ENCODE results near the gene ELMO3.

DNA sequence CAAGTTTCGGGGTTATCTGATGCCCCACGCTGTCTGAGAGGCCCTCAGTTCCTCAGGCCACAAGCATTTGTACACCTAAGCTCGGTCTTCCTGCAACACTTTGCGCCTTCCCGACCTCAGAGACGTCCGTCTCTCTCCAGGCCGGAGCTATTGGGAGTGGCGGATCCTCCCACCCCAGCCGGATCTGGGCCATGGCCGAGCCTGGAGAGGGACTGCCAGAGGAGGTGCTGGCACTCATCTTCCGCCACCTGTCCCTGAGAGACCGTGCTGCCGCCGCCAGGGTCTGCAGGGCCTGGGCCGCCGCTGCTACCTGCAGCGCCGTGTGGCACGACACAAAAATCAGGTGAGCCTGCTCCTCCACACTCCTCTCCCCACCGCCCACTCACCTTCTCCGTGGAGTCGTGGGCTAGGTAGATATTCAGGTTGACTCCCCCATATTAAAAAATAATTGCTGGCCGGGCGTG is 37.3 kb upstream of the ELMO3 start:
- TF ChIP-seq ZC3H10 (CRISPR knock-in tag; IDR thresholded peaks at IDR 0.05): no peak
- TF ChIP-seq, protein P1, sequence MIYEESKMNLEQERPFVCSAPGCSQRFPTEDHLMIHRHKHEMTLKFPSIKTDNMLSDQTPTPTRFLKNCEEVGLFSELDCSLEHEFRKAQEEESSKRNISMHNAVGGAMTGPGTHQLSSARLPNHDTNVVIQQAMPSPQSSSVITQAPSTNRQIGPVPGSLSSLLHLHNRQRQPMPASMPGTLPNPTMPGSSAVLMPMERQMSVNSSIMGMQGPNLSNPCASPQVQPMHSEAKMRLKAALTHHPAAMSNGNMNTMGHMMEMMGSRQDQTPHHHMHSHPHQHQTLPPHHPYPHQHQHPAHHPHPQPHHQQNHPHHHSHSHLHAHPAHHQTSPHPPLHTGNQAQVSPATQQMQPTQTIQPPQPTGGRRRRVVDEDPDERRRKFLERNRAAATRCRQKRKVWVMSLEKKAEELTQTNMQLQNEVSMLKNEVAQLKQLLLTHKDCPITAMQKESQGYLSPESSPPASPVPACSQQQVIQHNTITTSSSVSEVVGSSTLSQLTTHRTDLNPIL (CRISPR knock-in tag; IDR thresholded peaks at IDR 0.05; ENCODE audit: low read depth): no peak
- no peak for TF ChIP-seq ZNF70 (CRISPR knock-in tag; IDR thresholded peaks at IDR 0.05)
- no peak for TF ChIP-seq ESRRG (CRISPR knock-in tag; IDR thresholded peaks at IDR 0.05)
- TF ChIP-seq, protein P2, sequence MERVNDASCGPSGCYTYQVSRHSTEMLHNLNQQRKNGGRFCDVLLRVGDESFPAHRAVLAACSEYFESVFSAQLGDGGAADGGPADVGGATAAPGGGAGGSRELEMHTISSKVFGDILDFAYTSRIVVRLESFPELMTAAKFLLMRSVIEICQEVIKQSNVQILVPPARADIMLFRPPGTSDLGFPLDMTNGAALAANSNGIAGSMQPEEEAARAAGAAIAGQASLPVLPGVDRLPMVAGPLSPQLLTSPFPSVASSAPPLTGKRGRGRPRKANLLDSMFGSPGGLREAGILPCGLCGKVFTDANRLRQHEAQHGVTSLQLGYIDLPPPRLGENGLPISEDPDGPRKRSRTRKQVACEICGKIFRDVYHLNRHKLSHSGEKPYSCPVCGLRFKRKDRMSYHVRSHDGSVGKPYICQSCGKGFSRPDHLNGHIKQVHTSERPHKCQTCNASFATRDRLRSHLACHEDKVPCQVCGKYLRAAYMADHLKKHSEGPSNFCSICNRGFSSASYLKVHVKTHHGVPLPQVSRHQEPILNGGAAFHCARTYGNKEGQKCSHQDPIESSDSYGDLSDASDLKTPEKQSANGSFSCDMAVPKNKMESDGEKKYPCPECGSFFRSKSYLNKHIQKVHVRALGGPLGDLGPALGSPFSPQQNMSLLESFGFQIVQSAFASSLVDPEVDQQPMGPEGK (CRISPR knock-in tag; IDR thresholded peaks at IDR 0.05; ENCODE audit: borderline replicate concordance): no peak
- no peak for TF ChIP-seq BACH2 (CRISPR knock-in tag; IDR thresholded peaks at IDR 0.05; ENCODE audit: borderline replicate concordance)
- TF ChIP-seq SNAI2 (CRISPR knock-in tag; IDR thresholded peaks at IDR 0.05): no peak
- TF ChIP-seq PPARA (CRISPR knock-in tag; IDR thresholded peaks at IDR 0.05; ENCODE audit: borderline replicate concordance): no peak
- no peak for TF ChIP-seq OSR1 (CRISPR knock-in tag; IDR thresholded peaks at IDR 0.05)
- no peak for TF ChIP-seq ZFP3 (CRISPR knock-in tag; IDR thresholded peaks at IDR 0.05)
- no peak for TF ChIP-seq RARB (CRISPR knock-in tag; IDR thresholded peaks at IDR 0.05)
- TF ChIP-seq, protein P3, sequence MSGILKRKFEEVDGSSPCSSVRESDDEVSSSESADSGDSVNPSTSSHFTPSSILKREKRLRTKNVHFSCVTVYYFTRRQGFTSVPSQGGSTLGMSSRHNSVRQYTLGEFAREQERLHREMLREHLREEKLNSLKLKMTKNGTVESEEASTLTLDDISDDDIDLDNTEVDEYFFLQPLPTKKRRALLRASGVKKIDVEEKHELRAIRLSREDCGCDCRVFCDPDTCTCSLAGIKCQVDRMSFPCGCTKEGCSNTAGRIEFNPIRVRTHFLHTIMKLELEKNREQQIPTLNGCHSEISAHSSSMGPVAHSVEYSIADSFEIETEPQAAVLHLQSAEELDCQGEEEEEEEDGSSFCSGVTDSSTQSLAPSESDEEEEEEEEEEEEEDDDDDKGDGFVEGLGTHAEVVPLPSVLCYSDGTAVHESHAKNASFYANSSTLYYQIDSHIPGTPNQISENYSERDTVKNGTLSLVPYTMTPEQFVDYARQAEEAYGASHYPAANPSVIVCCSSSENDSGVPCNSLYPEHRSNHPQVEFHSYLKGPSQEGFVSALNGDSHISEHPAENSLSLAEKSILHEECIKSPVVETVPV (CRISPR knock-in tag; IDR thresholded peaks at IDR 0.05): no peak
- no peak for TF ChIP-seq ARNTL (CRISPR knock-in tag; IDR thresholded peaks at IDR 0.05; ENCODE audit: borderline replicate concordance, low read depth)

Measured in SK-N-SH treated with all-trans-retinoic acid at 6 μM for 48 hours (cell line).